ENCODE measurements around the gene ANXA3.

ANXA3 gene

GRCh38 chr4:78653655-78654054 is 102.1 kb downstream of the ANXA3 start:
- Histone ChIP-seq H3K9ac (no peak overlapping the region), H3K4me2 (ENCODE audit: low read length) (no peak overlapping the region), H3K36me3 (ENCODE audit: control insufficient read depth, insufficient read depth, low read length) (no peaks in the 10 kb centered on the region), H3K27me3 (ENCODE audit: control insufficient read depth, insufficient read depth, low read length) (no peaks in the 10 kb centered on the region), H3K79me2 (no peaks in the 10 kb centered on the region), H3K4me3 (ENCODE audit: low read depth, low read length) (no peak overlapping the region), H3K4me1 (no peaks in the 10 kb centered on the region), H3K9me3 (ENCODE audit: control insufficient read depth, low read length) (no peaks in the 10 kb centered on the region), H2AFZ (no peak overlapping the region), H3K27ac (no peak overlapping the region)
- no peak for TF ChIP-seq CTCF (IDR thresholded peaks at IDR 0.05)

GRCh38 chr4:78654807-78655206 is 103.2 kb downstream of the ANXA3 start:
- no peaks in the 10 kb centered on the region for H3K4me1 ChIP-seq

GRCh38 chr4:78656968-78657445 is 105.4 kb downstream of the ANXA3 start:
- Histone ChIP-seq H3K27ac (peak overlapping the region; percentile 6), H3K4me3 (ENCODE audit: low read depth, low read length) (no peak overlapping the region), H3K4me1 (no peaks in the 10 kb centered on the region)

More at GRCh38 chr4:78654807-78655206, 103.2 kb downstream of the ANXA3 start:
- TF ChIP-seq CTCF (IDR thresholded peaks at IDR 0.05): no peak
- Histone ChIP-seq H3K27me3 (ENCODE audit: control insufficient read depth, insufficient read depth, low read length) (no peaks in the 10 kb centered on the region), H3K79me2 (no peaks in the 10 kb centered on the region), H2AFZ (no peak overlapping the region), H3K4me3 (ENCODE audit: low read depth, low read length) (no peak overlapping the region), H3K9me3 (ENCODE audit: control insufficient read depth, low read length) (no peaks in the 10 kb centered on the region), H3K9ac (no peak overlapping the region), H3K27ac (no peak overlapping the region), H3K36me3 (ENCODE audit: control insufficient read depth, insufficient read depth, low read length) (no peaks in the 10 kb centered on the region), H3K4me2 (ENCODE audit: low read length) (no peak overlapping the region)

GRCh38 chr4:78659264-78659663 is 107.7 kb downstream of the ANXA3 start:
- Histone ChIP-seq H3K27ac (no peak overlapping the region), H3K4me2 (ENCODE audit: low read length) (no peak overlapping the region), H3K4me3 (ENCODE audit: low read depth, low read length) (no peak overlapping the region), H3K79me2 (no peaks in the 10 kb centered on the region), H3K27me3 (ENCODE audit: control insufficient read depth, insufficient read depth, low read length) (no peaks in the 10 kb centered on the region), H3K9ac (no peak overlapping the region), H2AFZ (no peak overlapping the region), H3K4me1 (no peaks in the 10 kb centered on the region), H3K9me3 (ENCODE audit: control insufficient read depth, low read length) (no peaks in the 10 kb centered on the region), H3K36me3 (ENCODE audit: control insufficient read depth, insufficient read depth, low read length) (no peaks in the 10 kb centered on the region)
- TF ChIP-seq CTCF (IDR thresholded peaks at IDR 0.05): no peak

More at GRCh38 chr4:78656968-78657445, 105.4 kb downstream of the ANXA3 start:
- Histone ChIP-seq H3K79me2 (no peaks in the 10 kb centered on the region), H3K27me3 (ENCODE audit: control insufficient read depth, insufficient read depth, low read length) (no peaks in the 10 kb centered on the region), H3K36me3 (ENCODE audit: control insufficient read depth, insufficient read depth, low read length) (no peaks in the 10 kb centered on the region), H3K9ac (no peak overlapping the region), H2AFZ (no peak overlapping the region), H3K4me2 (ENCODE audit: low read length) (no peak overlapping the region), H3K9me3 (ENCODE audit: control insufficient read depth, low read length) (no peaks in the 10 kb centered on the region)
- no peak for TF ChIP-seq CTCF (IDR thresholded peaks at IDR 0.05)

GRCh38 chr4:78659665-78660064 is 108.1 kb downstream of the ANXA3 start:
- H3K4me1 ChIP-seq: no peaks in the 10 kb centered on the region

More at GRCh38 chr4:78659665-78660064, 108.1 kb downstream of the ANXA3 start:
- no peak overlapping the region for H3K4me3 ChIP-seq (ENCODE audit: low read depth, low read length)
- H3K27ac ChIP-seq: no peak overlapping the region
- H3K4me2 ChIP-seq (ENCODE audit: low read length): no peak overlapping the region
- no peaks in the 10 kb centered on the region for H3K27me3 ChIP-seq (ENCODE audit: control insufficient read depth, insufficient read depth, low read length)
- no peaks in the 10 kb centered on the region for H3K9me3 ChIP-seq (ENCODE audit: control insufficient read depth, low read length)
- no peaks in the 10 kb centered on the region for H3K36me3 ChIP-seq (ENCODE audit: control insufficient read depth, insufficient read depth, low read length)
- no peak overlapping the region for H2AFZ ChIP-seq
- no peak overlapping the region for H3K9ac ChIP-seq
- TF ChIP-seq CTCF (IDR thresholded peaks at IDR 0.05): no peak
- no peaks in the 10 kb centered on the region for H3K79me2 ChIP-seq

Measured in parathyroid adenoma (tissue), 2 donors.